Activated CD8-positive, alpha-beta memory T cell treated with anti-CD3 and anti-CD28 coated beads, Interleukin-2, amount 50 U/mL, for 1 hour (primary cell): ENCODE data around the gene ATP5F1E.
"Not testable (repeated sequence)": the region's sequence is repeated elsewhere in the genome, so short reads cannot be mapped to it uniquely, and the experiment has no call there.

Experiments
- DNase-seq: peaks from one replicate; pipeline ENCODE4 v3.0.0-alpha.2; 2020; ENCODE audit errors: extremely low read depth

Gene ATP5F1E

DNA sequence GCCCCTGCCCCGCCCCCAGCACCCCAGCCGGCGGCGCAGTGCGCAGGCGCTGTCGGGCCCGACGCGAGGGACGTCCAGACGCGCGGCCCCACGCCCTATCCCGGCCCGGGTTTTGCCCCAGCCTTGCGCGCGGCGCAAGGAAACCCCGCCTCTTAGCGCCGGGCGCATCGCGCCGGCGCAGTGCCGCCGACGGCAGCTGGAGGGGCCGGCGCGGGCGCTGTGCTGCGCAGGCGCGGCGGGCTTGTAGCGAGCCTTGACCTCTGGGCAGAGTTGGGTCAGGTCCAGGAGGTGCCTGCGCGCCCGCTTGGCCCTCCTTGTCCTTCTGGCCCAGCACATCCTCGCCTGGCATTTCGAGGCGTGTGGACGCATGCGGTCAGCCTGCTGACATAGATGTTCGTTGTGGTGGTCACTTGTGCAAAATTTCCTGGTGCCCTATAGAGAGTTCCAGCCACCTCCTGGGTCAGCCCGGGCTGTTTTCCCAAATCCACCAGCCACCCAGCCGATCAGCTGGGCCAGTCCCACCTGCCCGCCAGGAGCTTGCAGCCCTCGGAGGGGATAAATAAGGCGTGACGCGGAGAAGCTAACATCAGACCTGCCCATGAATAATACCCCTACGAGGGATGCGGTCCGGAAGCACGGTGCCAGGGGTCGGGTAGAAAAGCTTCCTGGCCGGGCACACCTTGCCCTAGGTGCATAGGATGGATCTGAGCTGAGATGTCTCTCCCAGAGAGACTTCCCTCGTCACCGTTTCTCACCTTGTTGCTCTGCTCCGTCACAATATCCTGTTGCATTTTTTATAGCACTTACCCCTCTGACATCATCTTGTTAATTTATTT is 10.9 kb upstream of the ATP5F1E start:
- DNase-seq = peak; percentile 78

DNA sequence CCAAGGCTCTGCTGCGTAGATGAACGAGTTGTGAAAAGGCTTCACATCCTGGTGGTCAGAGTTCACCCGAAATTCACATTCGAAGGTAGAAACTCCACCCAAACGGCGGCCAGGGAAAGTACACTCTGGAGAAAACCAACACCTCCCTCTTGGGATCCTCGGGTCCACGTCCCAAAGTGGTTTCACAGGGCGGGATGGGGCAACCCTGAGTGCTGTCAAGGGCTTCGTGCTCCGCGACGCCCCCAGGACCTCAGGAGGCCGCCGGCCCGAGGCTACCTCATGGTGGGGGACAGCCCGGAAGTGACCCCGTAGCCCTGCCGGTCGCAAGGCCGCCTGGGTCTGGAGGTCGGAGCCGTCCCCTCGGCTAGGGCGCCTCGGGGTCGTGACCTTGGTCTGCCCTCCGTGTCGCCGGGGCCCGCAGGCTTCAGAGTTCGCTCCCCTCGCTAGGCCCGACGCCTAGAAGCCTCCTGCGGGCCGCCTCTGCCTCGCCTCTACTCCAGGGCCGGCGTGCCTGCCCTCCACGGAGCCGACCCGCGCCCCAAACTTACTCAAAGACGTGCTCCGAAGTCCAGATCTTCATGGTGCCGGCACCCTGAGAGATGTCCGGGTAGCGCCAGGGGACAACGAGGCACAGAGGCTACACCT is 10.1 kb upstream of the ATP5F1E start, which contains the start of gene PRELID3B:
PRELID3B (minus strand) TSS at position 636 of the 645 bp plus-strand sequence; CDS start at position 580, 56 bp downstream.
- DNase-seq = no peak

GRCh38 chr20:59041487-59041886 is 9.4 kb upstream of the ATP5F1E start:
- DNase-seq = not testable (repeated sequence)

GRCh38 chr20:59040667-59041066 is 8.5 kb upstream of the ATP5F1E start:
- no peak for DNase-seq

DNA sequence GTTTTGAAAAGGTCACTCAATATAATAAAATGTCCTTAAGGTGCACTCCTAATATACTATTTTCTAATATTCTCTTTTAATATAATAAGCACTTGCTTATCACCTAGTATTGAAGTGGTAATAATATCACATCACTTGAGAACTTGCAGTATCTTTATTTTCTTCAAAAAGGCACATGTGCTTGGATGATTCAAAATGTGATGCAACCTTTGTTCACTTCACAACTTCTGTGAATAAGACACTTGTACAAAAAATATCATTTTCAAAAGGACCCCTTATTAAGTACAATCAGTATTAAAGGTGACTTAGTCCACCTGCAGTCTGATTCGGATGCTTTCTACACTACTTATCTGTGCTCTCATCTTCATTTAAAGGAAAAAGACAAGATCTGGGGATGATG is 7.1 kb upstream of the ATP5F1E start:
- no peak for DNase-seq

GRCh38 chr20:59037386-59037785 is 5.3 kb upstream of the ATP5F1E start:
- DNase-seq = no peak

DNA sequence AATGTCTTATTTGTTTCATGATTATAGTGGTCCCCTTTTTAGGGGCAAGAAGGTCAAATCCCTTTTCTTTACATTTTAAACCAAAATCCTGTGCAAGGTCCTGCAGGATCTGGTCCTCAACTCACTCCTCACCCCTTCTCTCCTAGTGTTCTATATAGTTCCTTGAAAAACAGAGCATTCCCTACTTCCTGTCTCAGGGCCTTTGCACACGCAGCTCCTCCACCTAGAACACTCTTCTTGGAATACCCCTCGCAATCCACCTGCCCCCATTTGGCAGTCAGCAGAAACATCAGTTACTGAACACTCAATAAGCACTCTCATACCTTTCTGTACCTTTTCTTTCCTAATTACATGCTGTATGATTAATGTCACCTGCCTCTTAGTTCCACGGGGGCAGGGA is 3.2 kb upstream of the ATP5F1E start:
- no peak for DNase-seq

DNA sequence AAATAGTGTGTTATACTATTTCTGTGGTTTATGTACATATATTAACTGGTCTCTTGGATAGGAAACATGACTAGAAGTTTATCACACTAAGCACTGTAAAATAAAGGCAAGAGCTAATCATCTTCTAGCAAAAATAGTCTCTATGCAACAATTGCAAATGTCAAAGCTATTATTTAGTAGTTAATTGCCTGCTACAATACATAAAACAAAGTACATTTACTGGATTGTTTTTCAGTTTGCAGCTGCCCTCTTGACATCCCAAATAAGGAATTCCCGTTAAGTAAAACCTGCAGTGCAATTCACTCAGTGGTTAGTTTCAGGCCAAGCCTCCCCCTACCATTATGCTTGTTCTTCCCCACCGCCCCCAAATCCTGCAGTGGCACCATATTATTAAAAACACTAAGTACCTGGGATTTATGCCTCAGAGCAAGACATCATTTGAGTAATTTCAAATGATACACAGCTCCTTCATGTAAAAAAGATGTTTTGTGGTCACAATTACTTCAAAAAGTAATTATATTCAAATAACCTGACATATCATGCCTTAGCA is 1.6 kb upstream of the ATP5F1E start:
- DNase-seq = no peak

DNA sequence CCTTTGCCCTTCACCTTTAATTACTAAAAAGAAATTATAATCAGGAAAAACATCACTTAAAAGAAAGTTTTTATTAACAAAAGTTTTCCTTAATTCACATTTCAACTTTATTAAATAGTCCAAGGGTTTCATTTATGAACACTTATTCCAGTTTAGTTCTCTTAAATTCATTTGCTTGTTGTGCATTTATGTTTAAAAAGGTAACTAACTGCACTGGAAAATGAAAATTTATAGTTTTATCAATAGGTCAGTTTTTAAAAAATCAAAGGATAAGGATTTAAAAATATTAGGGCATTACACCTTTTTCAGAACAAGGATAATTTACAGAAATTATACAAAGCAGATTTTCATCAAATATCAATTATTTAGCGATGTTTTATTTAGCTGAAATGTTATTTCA is 958 bp upstream of the ATP5F1E start:
- no peak for DNase-seq

GRCh38 chr20:59032713-59033059 is 551 bp upstream of the ATP5F1E start:
- DNase-seq = no peak

DNA sequence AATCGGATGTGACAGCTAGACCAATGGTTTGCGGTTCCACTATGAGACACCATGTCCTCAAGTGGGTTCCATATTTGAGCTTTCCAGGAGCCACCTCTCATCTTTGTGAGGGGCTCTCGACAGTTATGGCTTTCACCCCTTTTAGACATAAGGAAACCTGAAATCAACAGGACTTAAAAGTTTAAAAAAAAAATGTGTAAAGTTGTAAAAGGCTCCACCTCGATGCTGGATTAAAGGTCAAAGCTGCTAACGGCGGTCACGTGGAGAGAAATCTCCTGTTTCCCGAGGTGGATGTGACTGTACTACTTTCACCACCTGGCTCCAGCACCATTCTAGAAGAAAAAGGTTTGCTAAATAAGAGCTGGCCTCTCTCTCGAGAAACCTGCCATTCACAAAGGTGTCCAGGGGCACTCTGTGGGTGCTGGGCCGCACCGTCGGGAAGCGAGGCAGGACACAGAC is 542 bp downstream of the ATP5F1E start:
- DNase-seq = no peak

DNA sequence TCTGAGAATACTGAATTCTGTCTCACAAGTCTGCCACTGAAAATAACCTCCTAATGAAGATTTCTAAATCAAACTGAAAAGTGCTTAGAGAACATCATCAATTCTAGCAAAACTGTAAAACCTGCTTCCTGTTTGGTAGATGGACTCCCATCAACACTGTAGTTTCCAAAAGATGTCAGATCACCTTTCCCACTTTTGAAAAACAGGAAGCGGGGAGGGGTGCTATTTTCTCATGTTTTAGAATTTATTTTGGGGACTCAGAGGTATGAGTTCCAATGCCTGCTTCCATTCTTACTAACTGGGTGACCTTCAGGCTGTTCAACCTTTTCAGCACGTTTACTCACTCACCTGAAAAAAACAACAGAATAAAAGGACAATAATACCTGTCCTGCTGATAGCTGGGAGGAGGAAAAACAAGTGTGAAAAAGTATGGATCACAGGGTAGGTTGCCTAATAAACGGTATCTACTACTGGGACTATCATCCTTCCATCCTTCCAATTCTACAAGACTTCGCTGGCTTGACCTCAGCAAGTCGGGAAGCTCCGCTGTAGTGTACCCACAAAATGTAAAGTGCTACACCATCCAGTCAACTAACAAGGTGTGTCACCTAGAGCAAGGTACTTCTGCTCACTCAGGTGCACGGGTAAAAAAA is 1.1 kb downstream of the ATP5F1E start:
- DNase-seq = no peak

GRCh38 chr20:59028812-59029211 is 3.3 kb downstream of the ATP5F1E start:
- no peak for DNase-seq

GRCh38 chr20:59027741-59028320 is 4.3 kb downstream of the ATP5F1E start:
- DNase-seq = no peak

GRCh38 chr20:59026904-59027740 is 5.0 kb downstream of the ATP5F1E start:
- no peak for DNase-seq

DNA sequence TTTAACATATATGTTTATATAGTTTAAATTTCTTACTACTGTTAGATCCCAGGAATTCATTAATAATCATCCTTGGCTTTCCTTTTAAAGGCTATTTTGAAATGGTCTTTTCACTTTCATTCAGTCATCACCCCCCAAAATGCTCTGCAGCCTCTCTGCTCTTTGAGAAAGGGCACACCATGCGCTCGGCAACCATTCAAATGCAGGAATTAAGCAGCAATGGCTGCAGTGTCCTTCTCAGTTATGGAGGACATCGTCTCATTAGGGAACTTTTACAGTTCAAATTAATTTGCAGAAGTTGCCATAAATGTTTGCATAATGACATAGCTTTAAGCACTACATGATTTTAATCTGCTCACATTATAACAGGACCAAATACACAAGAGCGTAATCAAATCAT is 6.6 kb downstream of the ATP5F1E start:
- DNase-seq = no peak

GRCh38 chr20:59025086-59025485 is 7.0 kb downstream of the ATP5F1E start:
- DNase-seq = no peak

DNA sequence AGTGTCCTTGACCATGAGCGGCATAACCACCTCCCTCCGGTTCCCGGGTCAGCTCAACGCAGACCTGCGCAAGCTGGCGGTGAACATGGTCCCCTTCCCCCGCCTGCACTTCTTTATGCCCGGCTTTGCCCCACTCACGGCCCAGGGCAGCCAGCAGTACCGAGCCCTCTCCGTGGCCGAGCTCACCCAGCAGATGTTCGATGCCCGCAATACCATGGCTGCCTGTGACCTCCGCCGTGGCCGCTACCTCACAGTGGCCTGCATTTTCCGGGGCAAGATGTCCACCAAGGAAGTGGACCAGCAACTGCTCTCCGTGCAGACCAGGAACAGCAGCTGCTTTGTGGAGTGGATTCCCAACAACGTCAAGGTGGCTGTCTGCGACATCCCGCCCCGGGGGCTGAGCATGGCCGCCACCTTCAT is 8.0 kb downstream of the ATP5F1E start:
- DNase-seq = no peak

- no peak for DNase-seq
Observed at GRCh38 chr20:59023616-59024015, 8.5 kb downstream of the ATP5F1E start.

DNA sequence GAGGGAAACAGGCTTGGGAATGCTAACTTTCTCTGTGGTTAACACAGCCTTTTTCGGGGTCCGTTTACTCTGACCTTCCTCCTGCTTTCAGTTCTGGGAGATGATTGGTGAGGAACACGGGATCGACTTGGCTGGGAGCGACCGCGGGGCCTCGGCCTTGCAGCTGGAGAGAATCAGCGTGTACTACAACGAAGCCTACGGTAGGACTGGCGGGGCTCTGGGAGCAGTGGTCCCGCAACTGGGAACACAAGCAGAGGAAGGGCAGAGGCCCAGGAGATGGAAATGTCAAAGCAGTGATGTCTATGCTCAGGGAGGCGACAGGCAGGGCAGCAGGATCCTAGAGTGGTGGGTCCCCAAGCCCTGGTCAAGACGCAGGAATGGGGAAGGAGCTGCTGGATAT is 9.4 kb downstream of the ATP5F1E start:
- no peak for DNase-seq

GRCh38 chr20:59020938-59021551 is 11.1 kb downstream of the ATP5F1E start:
- no peak for DNase-seq
